Hepatocyte (in vitro differentiated cells): ENCODE data around the gene STPG4. TPM values are rescaled to one million over a fixed set of nuclear protein-coding genes. Genes with fewer than 3 reads are reported as not detected.

Experiments
- DNase-seq: peaks from one replicate; pipeline ENCODE4 v3.0.0-alpha.2; 2016; ENCODE audit warnings: low spot score
- H2AFZ ChIP-seq: fragments of 200-600 bp; sonication (generic); 2 replicates; pipeline ENCODE4 v1.6.0; 2016; ENCODE audit warnings: antibody characterized with exemption, mild to moderate bottlenecking
- H3K27ac ChIP-seq: fragments of 200-600 bp; sonication (generic); 2 replicates; pipeline ENCODE4 v1.5.1; 2016; ENCODE audit warnings: mild to moderate bottlenecking
- H3K27me3 ChIP-seq: fragments of 200-600 bp; sonication (generic); 2 replicates; pipeline ENCODE4 v1.6.1; 2016
- H3K36me3 ChIP-seq: fragments of 200-600 bp; sonication (generic); replicated peaks from 2 replicates; pipeline ENCODE4 v1.5.1; 2016; ENCODE audit warnings: low read depth; ENCODE audit not compliant: insufficient read depth
- H3K4me1 ChIP-seq: fragments of 200-600 bp; sonication (generic); 2 replicates; pipeline ENCODE4 v1.5.1; 2016; ENCODE audit warnings: mild to moderate bottlenecking, moderate library complexity; ENCODE audit not compliant: insufficient read depth
- H3K4me2 ChIP-seq: fragments of 200-600 bp; sonication (generic); 2 replicates; pipeline ENCODE4 v1.6.0; 2016
- H3K4me3 ChIP-seq: fragments of 200-600 bp; sonication (generic); 2 replicates; pipeline ENCODE4 v1.5.1; 2016; ENCODE audit warnings: mild to moderate bottlenecking
- H3K79me2 ChIP-seq: fragments of 200-600 bp; sonication (generic); 2 replicates; pipeline ENCODE4 v1.6.0; 2017; ENCODE audit warnings: mild to moderate bottlenecking
- H3K9me2 ChIP-seq: fragments of 200-600 bp; sonication (generic); replicated peaks from 2 replicates; pipeline ENCODE4 v1.6.0; 2017; ENCODE audit warnings: mild to moderate bottlenecking; ENCODE audit not compliant: insufficient read depth
- H3K9me3 ChIP-seq: fragments of 200-600 bp; sonication (generic); 2 replicates; pipeline ENCODE4 v1.5.1; 2016; ENCODE audit warnings: low read depth, mild to moderate bottlenecking
- H4K20me1 ChIP-seq: fragments of 200-600 bp; sonication (generic); 2 replicates; pipeline ENCODE4 v1.6.0; 2016; ENCODE audit warnings: mild to moderate bottlenecking; ENCODE audit not compliant: insufficient read depth, poor library complexity, severe bottlenecking
- EZH2 ChIP-seq: fragments of 200-600 bp; sonication (generic); IDR thresholded peaks from 2 replicates; pipeline ENCODE4 v1.6.1; 2016; ENCODE audit warnings: antibody characterized with exemption, mild to moderate bottlenecking, borderline replicate concordance
- EZH2phosphoT487 ChIP-seq: fragments of 200-600 bp; sonication (generic); IDR thresholded peaks from one replicate; pipeline ENCODE4 v1.6.1; 2018; ENCODE audit warnings: antibody characterized with exemption, mild to moderate bottlenecking, low read depth, moderate library complexity; ENCODE audit not compliant: unreplicated experiment, severe bottlenecking
- WGBS: methylation state at CpG from one replicate; pipeline ENCODE4 v1.1.6; 2016; ENCODE audit warnings: low lambda C conversion rate; ENCODE audit errors: missing lambda C conversion rate; 5-methylcytosine and 5-hydroxymethylcytosine counted together
- polyA plus RNA-seq: library from polyadenylated mRNA; unstranded; fragments of >200 nt; fragmentation: Nextera tagmentation; extraction: Ambion mirVana; gene quantifications from 2 replicates; pipeline ENCODE4 v1.2.1, GENCODE V29; 2016
- total RNA-seq: library from RNA; depleted of rRNA; stranded (reverse); fragments of >200 nt; gene quantifications from 2 replicates; pipeline ENCODE4 v1.2.3, GENCODE V29; 2014
- TF ChIP-seq, protein P1 (sequence below): fragments of 200-600 bp; sonication (generic); IDR thresholded peaks from 2 replicates; pipeline ENCODE4 v1.5.1; 2016; ENCODE audit warnings: antibody characterized with exemption, mild to moderate bottlenecking; ENCODE audit not compliant: poor library complexity

The STPG4 gene
- total and polyA plus RNA-seq, 2 experiments from 2014 or later, result 0.19 TPM; not detected in 1

- Histone ChIP-seq H2AFZ (no peak overlapping the region), H3K27me3 (no peaks in the 10 kb centered on the region), H3K4me2 (no peak overlapping the region), H3K4me1 (no peaks in the 10 kb centered on the region), H4K20me1 (no peaks in the 10 kb centered on the region), H3K27ac (no peak overlapping the region), H3K4me3 (no peak overlapping the region), H3K79me2 (no peaks in the 10 kb centered on the region), H3K9me3 (no peaks in the 10 kb centered on the region), H3K36me3 (no peaks in the 10 kb centered on the region), H3K9me2 (no peaks in the 10 kb centered on the region)
- no peak for DNase-seq
- 75% methylated on average over 7 of the region's 7 CpGs for WGBS
- TF ChIP-seq EZH2phosphoT487 (no peak), EZH2 (no peak)
- TF ChIP-seq, protein P1, sequence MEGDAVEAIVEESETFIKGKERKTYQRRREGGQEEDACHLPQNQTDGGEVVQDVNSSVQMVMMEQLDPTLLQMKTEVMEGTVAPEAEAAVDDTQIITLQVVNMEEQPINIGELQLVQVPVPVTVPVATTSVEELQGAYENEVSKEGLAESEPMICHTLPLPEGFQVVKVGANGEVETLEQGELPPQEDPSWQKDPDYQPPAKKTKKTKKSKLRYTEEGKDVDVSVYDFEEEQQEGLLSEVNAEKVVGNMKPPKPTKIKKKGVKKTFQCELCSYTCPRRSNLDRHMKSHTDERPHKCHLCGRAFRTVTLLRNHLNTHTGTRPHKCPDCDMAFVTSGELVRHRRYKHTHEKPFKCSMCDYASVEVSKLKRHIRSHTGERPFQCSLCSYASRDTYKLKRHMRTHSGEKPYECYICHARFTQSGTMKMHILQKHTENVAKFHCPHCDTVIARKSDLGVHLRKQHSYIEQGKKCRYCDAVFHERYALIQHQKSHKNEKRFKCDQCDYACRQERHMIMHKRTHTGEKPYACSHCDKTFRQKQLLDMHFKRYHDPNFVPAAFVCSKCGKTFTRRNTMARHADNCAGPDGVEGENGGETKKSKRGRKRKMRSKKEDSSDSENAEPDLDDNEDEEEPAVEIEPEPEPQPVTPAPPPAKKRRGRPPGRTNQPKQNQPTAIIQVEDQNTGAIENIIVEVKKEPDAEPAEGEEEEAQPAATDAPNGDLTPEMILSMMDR, result no peak
Observed at GRCh38 chr2:47094511-47095142, 60.5 kb downstream of the STPG4 start.

DNA sequence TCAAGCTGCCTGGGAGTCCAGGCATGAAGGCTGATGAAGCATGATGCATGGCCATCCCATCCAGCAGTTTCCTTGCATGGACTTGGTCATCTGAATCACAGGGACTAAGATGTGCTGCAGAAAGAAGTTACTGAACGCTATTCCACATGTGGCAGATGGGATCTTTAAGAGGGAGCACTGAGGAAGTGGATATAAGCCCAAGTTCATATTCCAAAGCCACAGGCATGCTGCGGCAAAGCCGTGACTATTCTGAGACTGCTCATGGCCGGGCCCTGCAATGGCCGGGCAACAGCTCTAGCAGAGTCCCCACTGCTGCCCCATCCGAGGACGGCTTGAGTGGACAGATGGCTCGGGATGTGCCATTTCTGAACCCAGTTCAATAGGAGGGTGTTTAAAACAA, 61.5 kb downstream of the STPG4 start:
- no peaks in the 10 kb centered on the region for H4K20me1 ChIP-seq
- no peaks in the 10 kb centered on the region for H3K9me3 ChIP-seq
- TF ChIP-seq, protein P1, result no peak
- no peak for TF ChIP-seq EZH2
- no peak for TF ChIP-seq EZH2phosphoT487
- no peak overlapping the region for H3K4me2 ChIP-seq
- no peaks in the 10 kb centered on the region for H3K79me2 ChIP-seq
- H3K27me3 ChIP-seq, result no peaks in the 10 kb centered on the region
- whole genome bisulfite sequencing, result 94% methylated on average over 8 of the region's 8 CpGs
- no peak overlapping the region for H3K27ac ChIP-seq
- H3K4me1 ChIP-seq, result peaks cover 7% of the 10 kb centered on the region
- no peaks in the 10 kb centered on the region for H3K9me2 ChIP-seq
- H3K36me3 ChIP-seq, result no peaks in the 10 kb centered on the region
- no peak overlapping the region for H3K4me3 ChIP-seq
- no peak overlapping the region for H2AFZ ChIP-seq
- no peak for DNase-seq

DNA sequence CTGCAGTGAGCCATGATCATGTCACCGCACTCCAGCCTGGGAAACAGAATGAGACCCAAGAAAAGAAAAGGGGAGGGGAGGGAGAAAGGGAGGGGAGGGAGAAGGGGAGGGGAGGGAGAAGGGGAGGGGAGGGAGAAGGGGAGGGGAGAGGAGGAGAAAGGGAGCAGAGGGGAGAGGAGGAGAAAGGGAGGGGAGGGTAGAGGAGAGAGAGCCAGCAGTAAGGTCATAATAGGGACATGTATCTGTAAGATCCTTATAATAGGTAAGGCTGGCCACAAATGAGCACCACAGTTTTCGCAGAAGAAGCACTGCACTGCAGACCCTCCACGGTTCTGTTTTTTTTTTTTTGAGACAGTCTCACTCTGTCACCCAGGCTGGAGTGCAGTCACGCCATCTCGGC, 62.6 kb downstream of the STPG4 start:
- TF ChIP-seq, protein P1, result no peak
- TF ChIP-seq EZH2phosphoT487 (no peak), EZH2 (no peak)
- Histone ChIP-seq H3K4me3 (no peak overlapping the region), H3K9me2 (no peaks in the 10 kb centered on the region), H3K9me3 (no peaks in the 10 kb centered on the region), H3K4me1 (peaks cover 14% of the 10 kb centered on the region), H3K79me2 (no peaks in the 10 kb centered on the region), H3K27ac (no peak overlapping the region), H4K20me1 (no peaks in the 10 kb centered on the region), H3K4me2 (no peak overlapping the region), H3K27me3 (no peaks in the 10 kb centered on the region), H3K36me3 (no peaks in the 10 kb centered on the region), H2AFZ (no peak overlapping the region)
- WGBS, result 95% methylated on average over 5 of the region's 5 CpGs
- no peak for DNase-seq

GRCh38 chr2:47091118-47091517, 64.0 kb downstream of the STPG4 start:
- no peaks in the 10 kb centered on the region for H3K27me3 ChIP-seq
- TF ChIP-seq EZH2 (no peak), EZH2phosphoT487 (no peak)
- TF ChIP-seq, protein P1, result no peak
- whole genome bisulfite sequencing, result 94% methylated on average over 2 of the region's 2 CpGs
- no peak overlapping the region for H2AFZ ChIP-seq
- no peaks in the 10 kb centered on the region for H3K9me2 ChIP-seq
- peaks cover 20% of the 10 kb centered on the region for H3K4me1 ChIP-seq
- H3K4me2 ChIP-seq, result no peak overlapping the region
- no peaks in the 10 kb centered on the region for H3K36me3 ChIP-seq
- H3K79me2 ChIP-seq, result no peaks in the 10 kb centered on the region
- no peak overlapping the region for H3K4me3 ChIP-seq
- no peaks in the 10 kb centered on the region for H4K20me1 ChIP-seq
- no peak overlapping the region for H3K27ac ChIP-seq
- H3K9me3 ChIP-seq, result no peaks in the 10 kb centered on the region
- DNase-seq, result no peak
